ENCODE data around the gene OPN1SW.

DNA sequence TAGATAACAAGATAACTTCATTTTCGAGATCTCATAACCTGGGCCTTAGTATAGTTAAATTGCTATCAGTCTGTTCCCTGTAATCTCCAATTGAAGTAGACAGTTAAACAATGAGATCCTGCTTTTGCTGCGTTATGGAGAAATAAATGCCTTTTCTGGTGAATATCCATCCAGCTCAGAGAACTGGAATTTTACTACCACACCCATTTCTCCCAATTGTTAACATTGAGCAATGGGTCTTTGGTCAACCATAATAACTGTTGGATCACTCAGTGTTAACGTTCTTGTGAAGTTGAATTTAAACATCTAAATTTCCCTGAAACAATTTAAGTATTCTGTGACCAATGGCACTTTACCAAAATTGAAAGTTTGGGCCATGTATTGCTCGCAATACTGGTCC, 33.4 kb downstream of the OPN1SW start:
- TF ChIP-seq, protein P1, sequence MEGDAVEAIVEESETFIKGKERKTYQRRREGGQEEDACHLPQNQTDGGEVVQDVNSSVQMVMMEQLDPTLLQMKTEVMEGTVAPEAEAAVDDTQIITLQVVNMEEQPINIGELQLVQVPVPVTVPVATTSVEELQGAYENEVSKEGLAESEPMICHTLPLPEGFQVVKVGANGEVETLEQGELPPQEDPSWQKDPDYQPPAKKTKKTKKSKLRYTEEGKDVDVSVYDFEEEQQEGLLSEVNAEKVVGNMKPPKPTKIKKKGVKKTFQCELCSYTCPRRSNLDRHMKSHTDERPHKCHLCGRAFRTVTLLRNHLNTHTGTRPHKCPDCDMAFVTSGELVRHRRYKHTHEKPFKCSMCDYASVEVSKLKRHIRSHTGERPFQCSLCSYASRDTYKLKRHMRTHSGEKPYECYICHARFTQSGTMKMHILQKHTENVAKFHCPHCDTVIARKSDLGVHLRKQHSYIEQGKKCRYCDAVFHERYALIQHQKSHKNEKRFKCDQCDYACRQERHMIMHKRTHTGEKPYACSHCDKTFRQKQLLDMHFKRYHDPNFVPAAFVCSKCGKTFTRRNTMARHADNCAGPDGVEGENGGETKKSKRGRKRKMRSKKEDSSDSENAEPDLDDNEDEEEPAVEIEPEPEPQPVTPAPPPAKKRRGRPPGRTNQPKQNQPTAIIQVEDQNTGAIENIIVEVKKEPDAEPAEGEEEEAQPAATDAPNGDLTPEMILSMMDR (IDR thresholded peaks at IDR 0.05): no peak
- no peak for TF ChIP-seq POLR2A (IDR thresholded peaks at IDR 0.05)

All from esophagus squamous epithelium (tissue), 4 donors.